HuH-7 (cell line): ENCODE data around the gene JAKMIP2.

Experiments
- DNase-seq: peaks from one replicate; pipeline ENCODE4 v3.0.0; 2011; ENCODE audit warnings: low spot score

Gene JAKMIP2

DNA sequence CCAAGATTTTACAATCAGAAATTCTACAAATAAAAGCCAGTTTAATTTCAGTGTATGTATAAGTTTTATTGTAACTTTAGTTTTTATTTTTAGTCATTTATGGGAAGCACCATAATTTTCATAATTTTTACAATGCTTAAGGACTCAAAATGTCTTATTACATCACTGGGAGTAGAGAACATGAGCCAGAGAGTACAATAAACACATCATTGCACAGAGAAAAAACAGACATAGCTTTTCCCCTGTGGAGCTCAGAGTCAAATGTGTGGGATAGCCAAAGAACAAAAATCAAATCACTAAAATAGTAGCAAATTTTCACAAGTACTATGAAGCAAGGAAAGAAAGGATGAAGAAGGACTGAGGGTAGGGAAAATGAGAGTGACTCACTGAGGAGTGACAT, 5.5 kb upstream of the JAKMIP2 start:
- no peak for DNase-seq

- no peak for DNase-seq
These were observed 3.6 kb upstream of the JAKMIP2 start for GRCh38 chr5:147786142-147786541.

GRCh38 chr5:147784146-147784987, 1.8 kb upstream of the JAKMIP2 start:
- DNase-seq: no peak

DNA sequence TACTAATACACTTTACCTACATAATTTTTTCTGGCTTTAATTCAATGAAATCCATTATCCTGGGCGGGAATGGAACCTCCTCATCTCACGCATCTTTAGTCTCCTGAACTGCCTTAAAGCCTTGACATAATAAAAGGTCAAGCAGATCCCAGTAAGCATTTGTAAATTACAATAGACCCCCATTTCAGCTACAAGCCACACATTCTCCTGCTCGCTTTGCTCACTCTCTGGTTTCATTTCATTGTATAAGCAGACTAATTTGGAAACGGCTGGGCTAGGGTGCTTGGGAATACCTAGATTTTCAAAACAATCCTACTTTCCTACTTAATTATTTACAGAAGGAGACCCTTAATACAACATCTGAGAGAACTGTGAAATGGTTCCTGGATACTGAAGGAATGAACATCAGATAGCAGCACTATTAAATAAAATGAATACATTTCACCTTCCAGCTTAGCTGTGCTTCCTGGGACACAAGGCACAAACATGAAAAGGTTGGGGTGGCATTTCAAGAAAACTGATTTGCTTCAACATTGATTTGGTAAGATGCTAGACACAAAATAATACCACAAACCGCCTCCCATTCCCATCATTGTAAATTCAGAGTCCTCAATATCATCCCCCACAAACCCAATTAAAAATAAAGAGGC, 1.5 kb downstream of the JAKMIP2 start:
- no peak for DNase-seq

DNA sequence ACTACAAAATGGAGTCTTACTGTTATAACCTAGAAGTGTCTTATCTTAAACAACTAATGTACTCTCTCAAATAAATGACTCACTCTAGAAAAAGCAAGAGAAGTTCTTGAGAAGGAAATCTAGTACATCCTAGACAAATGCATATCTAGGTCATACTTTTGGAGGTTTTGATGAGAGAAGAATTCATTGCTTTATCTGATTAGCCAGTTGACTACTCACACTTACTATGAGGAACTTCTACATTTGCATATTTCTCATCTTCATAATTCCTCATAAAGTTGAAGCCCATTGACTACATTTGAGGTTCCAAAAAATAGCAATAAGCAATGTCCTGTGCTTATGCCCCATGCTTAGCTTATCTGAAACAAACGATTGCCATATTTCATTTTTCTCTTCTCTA, 2.8 kb downstream of the JAKMIP2 start:
- DNase-seq: no peak

- DNase-seq: no peak
These were observed 5.5 kb downstream of the JAKMIP2 start for GRCh38 chr5:147776989-147777388.

GRCh38 chr5:147773587-147773986, 8.9 kb downstream of the JAKMIP2 start:
- no peak for DNase-seq

GRCh38 chr5:147773139-147773538, 9.4 kb downstream of the JAKMIP2 start:
- DNase-seq: no peak

GRCh38 chr5:147767048-147767447, 15.5 kb downstream of the JAKMIP2 start:
- no peak for DNase-seq

DNA sequence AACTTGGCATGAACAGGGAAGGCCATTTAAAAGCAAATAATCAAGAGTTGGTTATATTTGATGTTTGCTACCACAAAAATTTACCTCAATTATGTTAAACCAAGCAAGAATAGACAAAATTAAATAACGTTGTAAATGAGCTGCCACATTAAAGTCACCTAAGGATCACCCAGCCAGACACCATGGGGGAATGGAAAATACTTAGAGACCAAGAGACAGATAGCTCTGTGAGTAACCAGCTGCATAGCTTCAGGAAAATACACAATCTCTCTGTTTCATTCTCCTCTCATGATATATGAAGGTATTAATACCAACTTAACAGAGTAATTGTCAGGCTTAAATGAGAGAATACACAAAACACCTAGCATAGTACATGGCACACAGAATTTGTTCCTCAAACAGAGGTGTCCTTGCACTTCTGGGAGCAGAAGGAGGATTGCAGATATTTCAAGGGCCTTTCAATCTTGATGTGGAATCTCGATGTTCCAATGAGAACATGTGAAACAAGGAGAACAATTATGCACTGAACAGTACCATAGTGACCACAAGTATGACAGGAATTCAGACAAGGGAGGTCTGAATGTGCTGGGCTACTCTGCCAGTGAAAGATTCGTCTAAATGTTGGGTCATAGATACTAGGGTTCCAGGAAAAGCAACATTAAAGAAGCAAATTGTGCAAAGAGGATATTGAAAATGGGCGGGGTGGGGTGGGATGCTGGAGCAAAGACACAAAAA, 18.6 kb downstream of the JAKMIP2 start:
- no peak for DNase-seq

DNA sequence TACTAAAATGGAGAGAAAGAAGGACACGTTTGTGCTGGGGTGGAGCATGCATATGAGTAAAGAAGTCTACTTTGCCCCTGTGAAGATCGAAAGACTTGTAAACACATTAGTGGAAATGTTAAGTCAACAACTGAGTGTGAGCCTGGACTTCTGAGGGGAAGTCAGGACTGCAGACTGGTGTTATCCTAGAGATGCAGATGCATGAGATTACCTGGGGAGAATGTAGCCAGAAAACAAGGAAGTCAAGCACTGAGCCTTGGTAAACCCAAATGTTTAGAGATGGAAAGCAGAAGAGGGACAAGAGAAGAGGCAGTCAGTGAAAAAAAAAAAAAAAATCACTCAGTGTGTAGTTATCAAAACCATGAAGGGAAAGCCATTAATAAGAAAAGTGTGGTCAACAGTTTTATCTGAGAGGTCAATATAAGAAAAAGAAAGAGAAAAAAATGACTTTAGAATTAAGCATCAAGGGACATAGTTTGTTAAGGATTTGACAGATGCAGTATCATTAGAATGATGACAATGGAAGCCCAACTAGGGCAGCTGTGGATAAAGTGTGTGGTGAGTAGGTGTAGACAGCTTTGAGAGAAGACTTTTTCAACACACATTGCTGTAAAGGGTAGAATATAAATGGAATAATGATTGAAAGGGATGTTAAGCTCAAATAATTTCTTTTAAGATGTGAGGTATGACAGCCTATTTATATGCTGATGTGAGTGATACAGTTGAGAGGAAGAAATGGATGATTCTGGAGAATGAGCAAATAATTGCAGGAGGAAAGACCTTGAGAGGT, 22.2 kb downstream of the JAKMIP2 start:
- no peak for DNase-seq

- DNase-seq: no peak
These were observed 23.1 kb downstream of the JAKMIP2 start for GRCh38 chr5:147759441-147759840.

GRCh38 chr5:147756566-147756965, 26.0 kb downstream of the JAKMIP2 start:
- no peak for DNase-seq

GRCh38 chr5:147754372-147755122, 28.0 kb downstream of the JAKMIP2 start:
- no peak for DNase-seq

DNA sequence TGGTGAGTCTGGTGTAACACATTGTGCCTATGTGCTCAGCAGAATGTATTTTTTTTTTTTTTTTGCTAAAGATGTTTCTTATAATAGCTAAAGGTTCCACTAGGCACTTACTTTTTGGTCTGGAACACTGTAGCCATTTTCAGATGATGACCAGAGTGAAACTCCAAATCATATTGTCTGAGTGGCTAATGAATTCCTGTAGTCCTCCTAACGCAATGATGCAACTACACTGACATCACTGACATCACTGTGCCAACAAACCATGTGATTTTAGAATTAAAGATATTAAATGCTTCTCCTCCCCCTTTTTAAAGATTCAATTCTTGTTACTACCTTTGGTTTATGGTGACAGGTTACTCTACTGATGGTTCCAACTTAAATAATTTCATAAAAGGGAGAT, 28.8 kb downstream of the JAKMIP2 start:
- DNase-seq: no peak

DNA sequence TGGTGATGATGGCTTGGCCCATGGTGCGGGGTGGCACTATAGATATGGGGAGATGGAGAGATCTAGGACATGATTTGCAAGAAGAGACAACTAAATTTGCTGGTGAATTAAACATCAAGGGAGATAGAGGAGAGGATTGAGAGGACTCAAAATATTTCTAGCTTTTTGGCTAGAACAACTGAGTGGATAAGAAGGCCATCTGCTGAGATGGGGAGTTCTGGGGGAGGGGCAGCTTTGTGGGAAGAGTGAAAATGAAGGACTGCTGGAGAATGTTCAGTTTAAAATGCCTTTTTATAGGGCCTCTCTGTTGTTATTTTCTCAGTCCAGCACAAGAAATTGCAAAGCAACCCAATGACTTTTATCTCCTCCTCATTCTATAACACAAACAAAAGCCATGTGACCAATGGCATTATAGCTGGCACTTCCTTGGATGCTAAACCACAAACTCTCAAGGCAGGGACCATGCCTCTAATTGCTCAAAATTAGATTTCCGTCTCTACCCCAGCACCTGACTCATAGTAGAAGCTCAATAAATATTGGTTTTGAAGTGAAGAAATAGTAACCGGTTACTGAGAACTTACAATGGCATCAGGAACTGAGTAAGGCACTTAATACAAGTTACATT, 29.8 kb downstream of the JAKMIP2 start:
- no peak for DNase-seq

DNA sequence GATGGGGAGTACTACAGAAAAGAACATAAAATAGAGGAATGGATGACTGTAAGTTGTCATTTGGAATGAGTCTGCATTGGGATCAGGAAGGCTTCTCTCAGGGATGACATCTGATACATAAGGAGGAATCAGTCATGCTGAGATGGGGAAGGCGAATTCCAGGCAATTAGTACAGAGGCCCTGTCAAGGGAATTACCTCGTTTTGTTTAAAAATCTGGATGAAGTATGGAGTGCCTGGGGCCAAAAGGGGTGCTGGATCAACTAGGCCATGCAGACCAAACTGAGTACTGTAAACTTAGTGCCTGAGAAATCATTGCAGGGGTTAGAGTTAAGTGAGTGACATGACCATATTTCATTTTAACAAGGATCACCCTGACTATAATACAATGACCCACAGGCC, 30.5 kb downstream of the JAKMIP2 start:
- no peak for DNase-seq

DNA sequence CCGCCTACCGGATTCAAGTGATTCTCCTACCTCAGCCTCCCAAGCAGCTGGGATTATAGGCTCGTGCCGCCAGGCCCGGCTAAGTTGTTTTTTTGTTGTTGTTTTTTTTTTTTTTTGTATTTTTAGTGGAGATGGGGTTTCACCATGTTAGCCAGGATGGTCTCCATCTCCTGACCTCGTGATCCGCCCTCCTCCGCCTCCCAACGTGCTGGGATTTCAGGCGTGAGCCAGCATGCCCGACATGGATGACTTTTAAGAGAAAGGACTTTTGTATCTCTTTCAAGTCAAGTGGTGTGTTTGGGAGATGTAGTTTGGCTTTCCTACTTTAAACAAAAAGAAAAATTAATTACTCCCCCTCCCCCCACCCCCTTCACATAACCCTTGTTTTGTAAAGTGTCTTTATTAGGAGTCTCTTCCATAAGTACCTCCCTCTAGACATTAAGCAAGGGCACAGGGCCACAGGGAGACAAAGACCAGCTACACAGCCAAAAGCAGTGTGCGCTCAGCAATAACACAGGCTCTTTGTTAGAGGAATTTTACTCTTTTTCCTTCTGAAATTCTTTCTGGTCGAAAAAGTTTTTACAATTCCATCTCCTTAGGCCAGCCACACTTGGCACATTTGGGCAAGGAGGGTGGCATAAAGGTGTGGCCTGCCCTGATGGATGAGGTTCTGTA, 31.2 kb downstream of the JAKMIP2 start:
- no peak for DNase-seq

DNA sequence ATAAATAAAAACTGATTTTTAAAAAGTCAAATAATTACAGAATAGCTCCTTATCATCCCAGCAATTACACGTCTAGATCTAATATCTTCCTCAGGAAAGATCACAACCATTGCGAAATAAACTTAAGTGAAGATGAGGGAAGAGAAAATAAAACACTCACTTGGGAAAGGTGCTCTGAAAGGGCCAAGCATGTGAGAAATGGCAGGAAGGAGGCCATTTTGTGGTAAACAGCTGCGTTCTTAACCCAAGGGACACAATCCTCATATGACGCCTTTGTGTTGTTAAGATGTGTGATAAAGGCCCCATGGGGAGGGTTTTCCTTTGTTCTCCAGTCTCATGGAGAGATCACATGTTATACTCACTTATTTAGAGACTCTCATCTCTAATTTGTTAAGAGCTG, 32.5 kb downstream of the JAKMIP2 start:
- DNase-seq: no peak

GRCh38 chr5:147748590-147748989, 33.9 kb downstream of the JAKMIP2 start:
- DNase-seq: no peak
